ENCODE results near the gene RETREG2.

RETREG2 gene

DNA sequence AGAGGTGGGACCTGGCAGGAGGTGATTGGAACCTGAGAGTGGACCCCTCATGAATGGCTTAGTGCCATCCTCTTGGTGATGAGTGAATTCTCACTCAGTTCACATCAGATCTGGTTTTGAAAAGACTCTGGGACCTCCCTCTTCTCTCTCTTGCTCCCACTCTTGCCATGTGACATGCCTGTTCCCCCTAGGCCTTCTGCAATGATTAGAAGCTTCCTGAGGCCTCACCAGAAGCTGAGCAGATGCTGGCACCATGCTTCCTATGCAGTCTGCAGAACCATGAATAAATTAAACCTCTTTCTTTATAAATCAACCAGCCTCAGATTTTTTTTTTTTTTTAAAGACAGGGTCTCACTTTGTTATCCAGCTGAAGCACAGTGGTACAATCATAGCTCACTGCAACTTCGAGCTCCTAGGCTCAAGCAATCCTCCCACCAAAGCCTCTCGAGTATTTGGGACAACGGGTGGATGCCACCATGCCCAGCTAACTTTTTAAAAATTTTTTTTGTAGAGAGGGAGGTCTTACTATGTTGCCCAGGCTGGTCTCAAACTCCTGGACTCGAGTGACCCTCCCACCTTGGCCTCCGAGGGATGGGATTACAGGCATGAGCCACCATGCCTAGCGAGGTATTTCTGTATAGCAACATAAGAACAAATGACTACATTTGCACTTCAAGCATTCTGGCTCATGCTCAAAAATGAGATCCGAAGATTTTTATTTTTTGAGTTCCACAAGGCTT lies 26.5 kb downstream of the RETREG2 start:
- H3K27ac ChIP-seq (ENCODE audit: insufficient read depth in 1 of 2, low read depth in 1 of 2, low read length in 2 of 2, poor library complexity in 1 of 2, severe bottlenecking in 2 of 2): no peak overlapping the region
- DNase-seq: no peak
- CTCF ChIA-PET: interaction anchor here (0.7 to 2.6 kb wide), 8 partner anchors 9 to 33 kb away, joined by 3 to 7 read pairs (median 4); partner anchors contain the start of gene CNPPD1
- no peaks in the 10 kb centered on the region for H3K27me3 ChIP-seq (replicated peaks in 2 of 5; ENCODE audit: control insufficient read depth in 4 of 5, insufficient read depth in 5 of 5, low read length in 4 of 5)
- POLR2A ChIA-PET: interaction anchor here (0.7 kb wide), 1 partner anchor 28 kb away, joined by 3 read pairs; the partner anchor contains the start of gene CNPPD1
- H3K4me3 ChIP-seq (ENCODE audit: control insufficient read depth in 1 of 7, extremely low read depth in 1 of 7, insufficient read depth in 4 of 7, low read depth in 2 of 7, low read length in 6 of 7): no peak overlapping the region
- WGBS (ENCODE audit: insufficient coverage): 86% methylated on average over 3 of the region's 7 CpGs
- peaks cover 16 to 33% (median 32%) of the 10 kb centered on the region in 4 experiments for H3K4me1 ChIP-seq (ENCODE audit: control extremely low read depth in 1 of 4, control insufficient read depth in 4 of 4, insufficient read depth in 4 of 4, low read length in 3 of 4)
- H3K9me3 ChIP-seq (ENCODE audit: control extremely low read depth in 1 of 5, control insufficient read depth in 4 of 5, insufficient read depth in 2 of 5, low read depth in 1 of 5, low read length in 4 of 5): no peaks in the 10 kb centered on the region
- peaks cover 0 to 20% (median 4%) of the 10 kb centered on the region in 4 experiments for H3K36me3 ChIP-seq (ENCODE audit: control insufficient read depth in 4 of 4, insufficient read depth in 4 of 4, low read length in 3 of 4)

DNA sequence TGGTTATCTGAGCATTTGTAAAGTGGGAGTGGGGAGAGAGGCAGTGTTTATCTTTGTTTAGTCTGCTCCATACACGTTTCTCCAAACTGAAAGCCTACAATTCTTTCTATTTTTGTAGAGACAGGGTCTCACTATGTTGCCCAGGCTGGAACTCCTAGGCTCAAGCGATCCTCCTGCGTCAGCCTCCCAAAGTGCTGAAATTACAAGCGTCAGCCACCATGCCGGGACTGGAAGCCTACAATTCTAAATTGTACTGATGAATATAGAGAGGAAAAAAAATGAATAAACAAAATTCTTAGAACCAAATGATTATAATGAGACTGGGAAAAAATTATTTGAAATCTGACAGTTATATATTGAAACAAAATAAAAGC lies 27.1 kb downstream of the RETREG2 start:
- Histone ChIP-seq H3K27me3 (replicated peaks in 2 of 5; ENCODE audit: control insufficient read depth in 4 of 5, insufficient read depth in 5 of 5, low read length in 4 of 5) (no peaks in the 10 kb centered on the region), H3K36me3 (ENCODE audit: control insufficient read depth in 4 of 4, insufficient read depth in 4 of 4, low read length in 3 of 4) (peaks cover 0 to 22% (median 4%) of the 10 kb centered on the region in 4 experiments), H3K9me3 (ENCODE audit: control extremely low read depth in 1 of 5, control insufficient read depth in 4 of 5, insufficient read depth in 2 of 5, low read depth in 1 of 5, low read length in 4 of 5) (no peaks in the 10 kb centered on the region), H3K27ac (ENCODE audit: insufficient read depth in 1 of 2, low read depth in 1 of 2, low read length in 2 of 2, poor library complexity in 1 of 2, severe bottlenecking in 2 of 2) (no peak overlapping the region), H3K4me1 (ENCODE audit: control extremely low read depth in 1 of 4, control insufficient read depth in 4 of 4, insufficient read depth in 4 of 4, low read length in 3 of 4) (peaks cover 22 to 39% (median 38%) of the 10 kb centered on the region in 4 experiments), H3K4me3 (ENCODE audit: control insufficient read depth in 1 of 7, extremely low read depth in 1 of 7, insufficient read depth in 4 of 7, low read depth in 2 of 7, low read length in 6 of 7) (no peak overlapping the region)
- no peak for DNase-seq
- ChIA-PET POLR2A (no interaction called here), CTCF (interaction anchor here (1.1 to 17.2 kb wide), 5 partner anchors 20 to 32 kb away, joined by 4 to 238 read pairs (median 4); partner anchors contain the start of genes CNPPD1 and SLC23A3)
- WGBS (ENCODE audit: insufficient coverage): 100% methylated on average over 3 of the region's 5 CpGs

DNA sequence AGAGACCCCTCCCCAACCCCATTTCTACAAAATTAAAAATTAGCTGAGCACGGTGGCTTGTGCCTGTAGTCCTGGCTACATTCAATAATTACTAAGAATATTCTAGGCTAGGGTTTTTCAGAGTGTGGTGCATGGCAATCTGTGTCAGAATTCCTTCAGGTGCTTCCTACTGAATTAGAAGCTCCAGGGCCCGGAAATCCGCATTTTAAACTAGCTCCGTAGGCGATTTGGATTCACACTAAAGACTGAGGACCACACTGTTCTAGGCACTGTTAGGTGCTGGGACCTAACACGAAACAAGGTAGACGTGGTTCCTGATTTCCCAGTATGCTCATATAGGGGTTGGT lies 27.9 kb downstream of the RETREG2 start:
- peaks cover 23 to 47% (median 46%) of the 10 kb centered on the region in 4 experiments for H3K4me1 ChIP-seq (ENCODE audit: control extremely low read depth in 1 of 4, control insufficient read depth in 4 of 4, insufficient read depth in 4 of 4, low read length in 3 of 4)
- DNase-seq: no peak
- H3K27me3 ChIP-seq (replicated peaks in 2 of 5; ENCODE audit: control insufficient read depth in 4 of 5, insufficient read depth in 5 of 5, low read length in 4 of 5): no peaks in the 10 kb centered on the region
- 19% methylated on average over 6 of the region's 7 CpGs for WGBS (ENCODE audit: insufficient coverage)
- H3K4me3 ChIP-seq (ENCODE audit: control insufficient read depth in 1 of 7, extremely low read depth in 1 of 7, insufficient read depth in 4 of 7, low read depth in 2 of 7, low read length in 6 of 7): peak overlapping the region; percentile 38 to 90 (median 78)
- ChIA-PET POLR2A (interaction anchor here (1.3 to 1.8 kb wide), 3 partner anchors 23 to 49 kb away, joined by 4 to 6 read pairs (median 4); partner anchors contain the start of genes ANKZF1 and ATG9A), CTCF (interaction anchor here (0.6 to 17.2 kb wide), 10 partner anchors 11 to 319 kb away, joined by 3 to 238 read pairs (median 4); partner anchors contain the start of genes CNPPD1, NHEJ1 and SLC23A3)
- no peaks in the 10 kb centered on the region for H3K9me3 ChIP-seq (ENCODE audit: control extremely low read depth in 1 of 5, control insufficient read depth in 4 of 5, insufficient read depth in 2 of 5, low read depth in 1 of 5, low read length in 4 of 5)
- H3K36me3 ChIP-seq (ENCODE audit: control insufficient read depth in 4 of 4, insufficient read depth in 4 of 4, low read length in 3 of 4): peaks cover 0 to 25% (median 4%) of the 10 kb centered on the region in 4 experiments
- peak overlapping the region in 1 of 2 experiments; percentile 89 for H3K27ac ChIP-seq (ENCODE audit: insufficient read depth in 1 of 2, low read depth in 1 of 2, low read length in 2 of 2, poor library complexity in 1 of 2, severe bottlenecking in 2 of 2)

DNA sequence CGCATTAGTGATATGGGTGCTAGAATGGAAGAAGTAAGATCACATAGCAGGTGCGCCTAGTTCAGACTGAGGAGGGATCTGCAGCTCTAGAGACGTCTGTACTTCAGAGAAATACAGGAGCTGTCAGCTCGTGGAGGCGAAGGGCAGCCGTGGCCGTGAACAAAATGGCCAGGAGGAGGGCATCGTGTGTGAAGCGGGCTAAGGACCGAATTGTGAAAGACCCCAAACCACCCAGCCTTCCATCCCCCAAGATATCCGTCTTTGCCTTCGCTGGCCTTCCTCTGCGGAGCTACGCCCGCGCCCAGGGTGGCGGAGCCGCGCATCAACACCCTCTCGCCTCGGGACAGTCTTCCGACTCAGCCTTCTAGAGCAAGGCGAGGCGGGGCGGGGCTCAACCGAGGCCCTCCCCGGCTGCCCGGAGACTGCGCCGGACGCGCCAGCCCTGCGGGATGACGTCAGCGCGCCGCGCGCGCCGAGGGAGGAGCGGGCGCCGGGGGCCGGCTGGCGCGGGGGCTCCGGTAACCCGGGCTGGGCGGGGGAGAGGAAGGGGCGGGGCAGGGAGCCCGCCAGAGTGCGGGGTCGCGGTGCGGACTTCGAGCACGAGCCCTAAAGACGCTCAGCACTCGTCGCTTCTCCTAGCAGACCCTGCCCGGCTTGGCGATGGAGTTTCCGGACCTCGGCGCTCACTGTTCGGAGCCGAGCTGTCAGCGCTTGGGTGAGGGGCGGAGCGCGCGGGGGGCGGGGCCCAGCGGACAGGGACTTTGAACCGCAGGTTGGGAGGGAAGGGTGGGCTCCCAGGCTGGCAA lies 28.5 kb downstream of the RETREG2 start, which contains the start of gene ZFAND2B:
TSS of gene ZFAND2B (plus strand) at position 455 of the 806 bp plus-strand sequence. CDS start at position 661, 206 bp downstream.
- H3K4me1 ChIP-seq (ENCODE audit: control extremely low read depth in 1 of 4, control insufficient read depth in 4 of 4, insufficient read depth in 4 of 4, low read length in 3 of 4): peaks cover 23 to 52% (median 51%) of the 10 kb centered on the region in 4 experiments
- under 1% methylated on average over 42 of the region's 76 CpGs for WGBS (ENCODE audit: insufficient coverage)
- no peaks in the 10 kb centered on the region for H3K9me3 ChIP-seq (ENCODE audit: control extremely low read depth in 1 of 5, control insufficient read depth in 4 of 5, insufficient read depth in 2 of 5, low read depth in 1 of 5, low read length in 4 of 5)
- H3K27me3 ChIP-seq (replicated peaks in 2 of 5; ENCODE audit: control insufficient read depth in 4 of 5, insufficient read depth in 5 of 5, low read length in 4 of 5): no peaks in the 10 kb centered on the region
- H3K27ac ChIP-seq (ENCODE audit: insufficient read depth in 1 of 2, low read depth in 1 of 2, low read length in 2 of 2, poor library complexity in 1 of 2, severe bottlenecking in 2 of 2): peak within 1 kb of the TSS; percentile 46 to 89
- ChIA-PET CTCF (interaction anchor here (0.6 to 17.2 kb wide), 11 partner anchors 10 to 320 kb away, joined by 3 to 238 read pairs (median 4); partner anchors contain the start of genes CNPPD1, NHEJ1 and SLC23A3), POLR2A (interaction anchor here (1.3 to 1.8 kb wide), 3 partner anchors 23 to 48 kb away, joined by 4 to 6 read pairs (median 4); partner anchors contain the start of genes ANKZF1 and ATG9A)
- DNase-seq: peak; percentile 94 to 98 (median 97)
- H3K36me3 ChIP-seq (ENCODE audit: control insufficient read depth in 4 of 4, insufficient read depth in 4 of 4, low read length in 3 of 4): peaks cover 0 to 25% (median 4%) of the 10 kb centered on the region in 4 experiments
- peak within 1 kb of the TSS; percentile 38 to 90 (median 78) for H3K4me3 ChIP-seq (ENCODE audit: control insufficient read depth in 1 of 7, extremely low read depth in 1 of 7, insufficient read depth in 4 of 7, low read depth in 2 of 7, low read length in 6 of 7)

DNA sequence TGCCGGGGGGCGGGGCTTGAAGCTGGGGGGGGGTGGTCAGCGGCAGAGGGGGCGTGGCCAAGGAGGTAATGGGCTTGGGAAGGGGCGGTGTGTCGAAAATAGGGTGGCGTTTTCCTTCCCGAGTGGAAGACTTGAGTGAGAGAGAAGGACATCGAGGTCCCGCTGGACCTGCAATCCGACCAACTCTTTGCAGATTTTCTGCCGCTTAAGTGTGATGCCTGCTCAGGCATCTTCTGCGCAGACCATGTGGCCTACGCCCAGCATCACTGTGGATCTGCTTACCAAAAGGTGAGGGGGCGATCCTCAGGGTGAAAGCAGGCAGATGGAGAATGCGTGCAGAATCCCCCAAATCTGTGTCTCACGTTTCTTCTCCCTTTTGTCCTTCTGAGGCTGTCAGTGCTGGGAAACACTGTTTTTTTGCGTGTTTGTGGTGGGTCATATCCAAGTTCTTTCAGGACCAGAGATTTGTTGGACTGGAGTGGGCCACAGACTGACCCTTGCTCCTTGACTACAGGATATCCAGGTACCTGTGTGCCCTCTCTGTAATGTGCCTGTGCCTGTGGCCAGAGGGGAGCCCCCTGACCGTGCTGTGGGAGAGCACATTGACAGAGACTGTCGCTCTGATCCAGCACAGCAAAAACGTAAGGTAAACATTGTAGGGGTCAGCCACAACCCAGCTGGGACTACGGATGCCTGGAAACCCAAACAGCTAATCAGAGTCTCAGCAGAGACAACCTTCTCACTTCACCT lies 29.2 kb downstream of the RETREG2 start:
- H3K4me1 ChIP-seq (ENCODE audit: control extremely low read depth in 1 of 4, control insufficient read depth in 4 of 4, insufficient read depth in 4 of 4, low read length in 3 of 4): peaks cover 23 to 52% (median 51%) of the 10 kb centered on the region in 4 experiments
- H3K9me3 ChIP-seq (ENCODE audit: control extremely low read depth in 1 of 5, control insufficient read depth in 4 of 5, insufficient read depth in 2 of 5, low read depth in 1 of 5, low read length in 4 of 5): no peaks in the 10 kb centered on the region
- WGBS (ENCODE audit: insufficient coverage): 25% methylated on average over 17 of the region's 22 CpGs
- H3K27me3 ChIP-seq (replicated peaks in 2 of 5; ENCODE audit: control insufficient read depth in 4 of 5, insufficient read depth in 5 of 5, low read length in 4 of 5): no peaks in the 10 kb centered on the region
- H3K36me3 ChIP-seq (ENCODE audit: control insufficient read depth in 4 of 4, insufficient read depth in 4 of 4, low read length in 3 of 4): peaks cover 0 to 25% (median 4%) of the 10 kb centered on the region in 4 experiments
- no peak for DNase-seq
- CTCF ChIA-PET: interaction anchor here (0.6 to 17.2 kb wide), 11 partner anchors 11 to 88 kb away, joined by 3 to 238 read pairs (median 4); partner anchors contain the start of genes ABCB6, CNPPD1, NHEJ1 and SLC23A3
- POLR2A ChIA-PET: interaction anchor here (1.3 to 1.8 kb wide), 2 partner anchors 22 to 36 kb away, joined by 4 to 6 read pairs; partner anchors contain the start of genes ANKZF1 and ATG9A
- peak overlapping the region in 6 of 7 experiments; percentile 61 to 90 (median 76) for H3K4me3 ChIP-seq (ENCODE audit: control insufficient read depth in 1 of 7, extremely low read depth in 1 of 7, insufficient read depth in 4 of 7, low read depth in 2 of 7, low read length in 6 of 7)
- peak overlapping the region; percentile 34 to 89 for H3K27ac ChIP-seq (ENCODE audit: insufficient read depth in 1 of 2, low read depth in 1 of 2, low read length in 2 of 2, poor library complexity in 1 of 2, severe bottlenecking in 2 of 2)
